ENCODE measurements around the gene RGMA. TPM values are rescaled to one million over a fixed set of nuclear protein-coding genes. Genes with fewer than 3 reads are reported as not detected.

The RGMA gene
- total and polyA plus RNA-seq, 2 of the 8 experiments (the other 6 are each of a cell fraction or from before 2014, with no cell fraction given), result 19.9 to 39.8 TPM

DNA sequence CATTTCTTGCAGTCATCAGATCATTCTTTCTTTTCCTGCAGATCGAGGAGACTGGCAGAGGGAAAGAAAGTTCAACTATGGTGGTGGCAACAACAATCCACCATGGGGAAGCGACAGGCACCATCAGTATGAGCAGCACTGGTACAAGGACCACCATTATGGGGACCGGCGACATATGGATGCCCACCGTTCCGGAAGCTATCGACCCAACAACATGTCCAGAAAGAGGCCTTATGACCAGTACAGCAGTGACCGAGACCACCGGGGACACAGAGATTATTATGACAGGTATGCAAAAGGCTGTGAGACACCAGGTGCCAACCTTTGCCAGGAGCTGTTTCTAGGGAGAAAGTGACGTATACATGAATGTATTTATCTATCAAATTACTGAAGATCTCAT is 69.0 kb downstream of the RGMA start:
- Histone ChIP-seq H2BK120ac (replicated peaks; ENCODE audit: low read depth, low read length) (no peak overlapping the region), H4K8ac (ENCODE audit: extremely low read depth, insufficient read depth, low read length) (no peak overlapping the region), H3K4me1 (replicated peaks in 1 of 4; ENCODE audit: control insufficient read depth in 3 of 4, insufficient read depth in 4 of 4, low read length in 3 of 4) (no peaks in the 10 kb centered on the region), H2BK20ac (ENCODE audit: low read length) (no peak overlapping the region), H3K23me2 (ENCODE audit: low read depth, low read length) (no peaks in the 10 kb centered on the region), H3K56ac (replicated peaks; ENCODE audit: insufficient read length, low read depth, low read length) (no peak overlapping the region), H2BK5ac (ENCODE audit: low read depth, low read length) (no peak overlapping the region), H3K9me3 (ENCODE audit: insufficient read depth in 2 of 2, low read depth in 1 of 2, low read length in 1 of 2) (no peaks in the 10 kb centered on the region), H3K9ac (replicated peaks in 1 of 4; ENCODE audit: extremely low read depth in 1 of 4, low read depth in 3 of 4, low read length in 3 of 4) (no peak overlapping the region), H3K27me3 (replicated peaks in 1 of 4; ENCODE audit: control insufficient read depth in 3 of 4, extremely low read depth in 1 of 4, insufficient read depth in 3 of 4, low read length in 3 of 4) (no peaks in the 10 kb centered on the region), H3K18ac (ENCODE audit: extremely low read depth, low read length) (no peak overlapping the region), H2AK5ac (ENCODE audit: low read depth, low read length) (no peak overlapping the region), H3K79me1 (ENCODE audit: low read depth, low read length) (peaks cover 5% of the 10 kb centered on the region; the same call in 1 of the 2 replicates), H3K23ac (ENCODE audit: insufficient read length) (no peak overlapping the region), H2AFZ (ENCODE audit: low read length) (no peak overlapping the region), H2BK12ac (ENCODE audit: low read depth, low read length) (no peak overlapping the region), H4K20me1 (replicated peaks in 1 of 2; ENCODE audit: control insufficient read depth in 1 of 2, insufficient read depth in 2 of 2, low read length in 2 of 2) (peaks cover 0 to 10% of the 10 kb centered on the region in 2 experiments), H3K4me3 (ENCODE audit: extremely low read depth in 1 of 4, insufficient read depth in 2 of 4, low read depth in 3 of 4, low read length in 4 of 4) (no peak overlapping the region), H3K4ac (replicated peaks; ENCODE audit: insufficient read length, low read depth, low read length) (no peak overlapping the region), H4K5ac (ENCODE audit: insufficient read length, low read depth, low read length) (no peak overlapping the region), H3K27ac (ENCODE audit: low read depth, low read length) (no peak overlapping the region), H3K79me2 (ENCODE audit: control insufficient read depth in 1 of 2, insufficient read depth in 2 of 2, low read length in 2 of 2) (peaks cover 0 to 5% of the 10 kb centered on the region in 2 experiments; a peak in 1 of 4 replicates), H2BK15ac (ENCODE audit: low read length) (no peak overlapping the region), H3K14ac (ENCODE audit: insufficient read length) (no peak overlapping the region), H3K36me3 (ENCODE audit: control insufficient read depth in 2 of 4, insufficient read depth in 4 of 4, low read length in 3 of 4) (peaks cover 62 to 94% (median 82%) of the 10 kb centered on the region in 4 experiments), H3K4me2 (ENCODE audit: insufficient read depth in 1 of 2, low read depth in 2 of 2, low read length in 2 of 2) (no peak overlapping the region), H4K91ac (replicated peaks; ENCODE audit: insufficient read length, low read length) (no peak overlapping the region)
- CTCF ChIA-PET (ENCODE audit: partially characterized antibody), result interaction anchor here (1.0 to 5.2 kb wide), 4 partner anchors 9 to 68 kb away, joined by 3 to 38 read pairs (median 6); no protein-coding TSS in a partner anchor
- POLR2A ChIA-PET (ENCODE audit: partially characterized antibody), result interaction anchor here (1.3 to 1.4 kb wide), 2 partner anchors 9 to 53 kb away, joined by 4 to 5 read pairs; no protein-coding TSS in a partner anchor
- FAIRE-seq (no peak), DNase-seq (ENCODE audit: low read depth in 1 of 2, low spot score in 2 of 2) (no peak)
- 90% methylated on average over 10 of the region's 10 CpGs; no CpG with 5 or more reads in 1 of the 2 experiments for WGBS, 2 experiments (ENCODE audit: extremely low coverage in 1 of 2, insufficient coverage in 1 of 2, insufficient read length in 1 of 2, insufficient replicate concordance in 2 of 2, low coverage in 1 of 2, low lambda C conversion rate in 2 of 2, missing lambda C conversion rate in 1 of 2)
- TF ChIP-seq RAD21 (IDR thresholded peaks at IDR 0.05 in 1 of 2, conservative IDR thresholded peaks at IDR 0.05 in 1 of 2; ENCODE audit: low read depth in 2 of 2, low read length in 2 of 2), result no peak
- TF ChIP-seq, protein P1, sequence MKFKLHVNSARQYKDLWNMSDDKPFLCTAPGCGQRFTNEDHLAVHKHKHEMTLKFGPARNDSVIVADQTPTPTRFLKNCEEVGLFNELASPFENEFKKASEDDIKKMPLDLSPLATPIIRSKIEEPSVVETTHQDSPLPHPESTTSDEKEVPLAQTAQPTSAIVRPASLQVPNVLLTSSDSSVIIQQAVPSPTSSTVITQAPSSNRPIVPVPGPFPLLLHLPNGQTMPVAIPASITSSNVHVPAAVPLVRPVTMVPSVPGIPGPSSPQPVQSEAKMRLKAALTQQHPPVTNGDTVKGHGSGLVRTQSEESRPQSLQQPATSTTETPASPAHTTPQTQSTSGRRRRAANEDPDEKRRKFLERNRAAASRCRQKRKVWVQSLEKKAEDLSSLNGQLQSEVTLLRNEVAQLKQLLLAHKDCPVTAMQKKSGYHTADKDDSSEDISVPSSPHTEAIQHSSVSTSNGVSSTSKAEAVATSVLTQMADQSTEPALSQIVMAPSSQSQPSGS (IDR thresholded peaks at IDR 0.05; ENCODE audit: low read length), result no peak
- TF ChIP-seq HDAC6 (IDR thresholded peaks at IDR 0.05; ENCODE audit: low read depth, low read length), result no peak
- TF ChIP-seq KDM4A (IDR thresholded peaks at IDR 0.05; ENCODE audit: low read depth, low read length, severe bottlenecking), result no peak
- TF ChIP-seq RBBP5 (IDR thresholded peaks at IDR 0.05; ENCODE audit: borderline replicate concordance, low read depth, low read length), result no peak
- no peak for TF ChIP-seq CHD1 (IDR thresholded peaks at IDR 0.05; ENCODE audit: low read depth, low read length)
- no peak for TF ChIP-seq CHD2 (IDR thresholded peaks at IDR 0.05; ENCODE audit: low read length)
- TF ChIP-seq KDM1A (IDR thresholded peaks at IDR 0.05; ENCODE audit: borderline replicate concordance, low read length), result no peak
- TF ChIP-seq SIRT6 (IDR thresholded peaks at IDR 0.05; ENCODE audit: low read length), result no peak
- TF ChIP-seq TAF1 (IDR thresholded peaks at IDR 0.05; ENCODE audit: low read depth, low read length), result no peak
- TF ChIP-seq JUN (IDR thresholded peaks at IDR 0.05; ENCODE audit: low read depth, low read length), result no peak
- no peak for TF ChIP-seq SP1 (IDR thresholded peaks at IDR 0.05; ENCODE audit: low read depth, low read length)
- TF ChIP-seq RFX5 (IDR thresholded peaks at IDR 0.05; ENCODE audit: borderline replicate concordance, low read depth, low read length), result no peak

Data from H1 (cell line).